SK-N-SH treated with all-trans-retinoic acid at 6 μM for 48 hours (cell line): Measurements from ENCODE around the gene RIPOR2.

Experiments used
- ATAC-seq: fragments of 200-7000 bp; cut with Tn5 transposase; 3 replicates; pipeline ENCODE4 v1.9.1; 2020; ENCODE audit warnings: mild to moderate bottlenecking, moderate library complexity
- ARNTL ChIP-seq: fragments of 450-650 bp; formaldehyde crosslinking; IDR thresholded peaks from 2 replicates; pipeline ENCODE4 v1.5.0; 2020; ENCODE audit warnings: low read depth, mild to moderate bottlenecking, moderate library complexity, borderline replicate concordance
- BACH2 ChIP-seq: fragments of 250-450 bp; sonication (Bioruptor Pico); IDR thresholded peaks from 2 replicates; pipeline ENCODE4 v1.9.0; 2021; ENCODE audit warnings: mild to moderate bottlenecking, borderline replicate concordance
- CREB5 ChIP-seq: fragments of 250-450 bp; sonication (Bioruptor Pico); IDR thresholded peaks from 2 replicates; pipeline ENCODE4 v1.5.1; 2020; ENCODE audit warnings: low read depth, mild to moderate bottlenecking, moderate library complexity
- CSDC2 ChIP-seq: fragments of 250-450 bp; sonication (Bioruptor Pico); IDR thresholded peaks from 2 replicates; pipeline ENCODE4 v1.5.0; 2020; ENCODE audit warnings: mild to moderate bottlenecking, moderate library complexity
- CSRNP3 ChIP-seq: fragments of 250-450 bp; sonication (Bioruptor Pico); IDR thresholded peaks from 2 replicates; pipeline ENCODE4 v1.5.1; 2021; ENCODE audit warnings: mild to moderate bottlenecking, moderate library complexity
- ESRRG ChIP-seq: fragments of 250-450 bp; sonication (Bioruptor Pico); IDR thresholded peaks from 2 replicates; pipeline ENCODE4 v1.6.1; 2021; ENCODE audit warnings: mild to moderate bottlenecking
- GLIS3 ChIP-seq: fragments of 250-450 bp; sonication (Bioruptor Pico); IDR thresholded peaks from 2 replicates; pipeline ENCODE4 v1.5.0; 2020; ENCODE audit warnings: mild to moderate bottlenecking, moderate library complexity
- ISL1 ChIP-seq: fragments of 250-450 bp; sonication (Bioruptor Pico); IDR thresholded peaks from 2 replicates; pipeline ENCODE4 v2.1.2; 2022; ENCODE audit warnings: mild to moderate bottlenecking, moderate library complexity
- OSR1 ChIP-seq: fragments of 250-450 bp; sonication (Bioruptor Pico); IDR thresholded peaks from 2 replicates; pipeline ENCODE4 v1.8.0; 2022; ENCODE audit warnings: moderate library complexity, mild to moderate bottlenecking, inconsistent platforms
- PATZ1 ChIP-seq: fragments of 250-450 bp; sonication (Bioruptor Pico); IDR thresholded peaks from 2 replicates; pipeline ENCODE4 v1.8.0; 2020; ENCODE audit warnings: mild to moderate bottlenecking, moderate library complexity, borderline replicate concordance
- POU6F1 ChIP-seq: fragments of 250-450 bp; sonication (Bioruptor Pico); IDR thresholded peaks from 2 replicates; pipeline ENCODE4 v1.8.0; 2021; ENCODE audit warnings: low read depth, mild to moderate bottlenecking, moderate library complexity, borderline replicate concordance
- PPARA ChIP-seq: fragments of 250-450 bp; sonication (Bioruptor Pico); IDR thresholded peaks from 2 replicates; pipeline ENCODE4 v1.5.0; 2020; ENCODE audit warnings: mild to moderate bottlenecking, borderline replicate concordance
- RARB ChIP-seq: fragments of 250-450 bp; sonication (Bioruptor Pico); IDR thresholded peaks from 2 replicates; pipeline ENCODE4 v1.8.0; 2021; ENCODE audit warnings: mild to moderate bottlenecking, moderate library complexity
- TSHZ2 ChIP-seq: fragments of 250-450 bp; sonication (Bioruptor Pico); IDR thresholded peaks from 2 replicates; pipeline ENCODE4 v1.5.0; 2020; ENCODE audit warnings: mild to moderate bottlenecking, moderate library complexity
- ZC3H10 ChIP-seq: fragments of 250-450 bp; sonication (Bioruptor Pico); IDR thresholded peaks from 2 replicates; pipeline ENCODE4 v1.5.1; 2021; ENCODE audit warnings: mild to moderate bottlenecking, moderate library complexity
- ZFP3 ChIP-seq: fragments of 250-450 bp; sonication (Bioruptor Pico); IDR thresholded peaks from 2 replicates; pipeline ENCODE4 v1.5.0; 2020; ENCODE audit warnings: mild to moderate bottlenecking, moderate library complexity
- ZFP30 ChIP-seq: fragments of 450-650 bp; formaldehyde crosslinking; IDR thresholded peaks from 2 replicates; pipeline ENCODE4 v1.5.0; 2022; ENCODE audit warnings: mild to moderate bottlenecking, moderate library complexity
- ZNF70 ChIP-seq: fragments of 450-650 bp; formaldehyde crosslinking; IDR thresholded peaks from 2 replicates; pipeline ENCODE4 v1.5.0; 2020; ENCODE audit warnings: mild to moderate bottlenecking, moderate library complexity
- ZNF8 ChIP-seq: fragments of 450-650 bp; formaldehyde crosslinking; IDR thresholded peaks from 2 replicates; pipeline ENCODE4 v1.5.0; 2020; ENCODE audit warnings: mild to moderate bottlenecking, moderate library complexity

The RIPOR2 gene

GRCh38 chr6:24859132-24859531 is 76.6 kb downstream of the RIPOR2 start:
- TF ChIP-seq BACH2 (CRISPR knock-in tag) (no peak), PPARA (CRISPR knock-in tag) (no peak), ZNF8 (CRISPR knock-in tag) (no peak), OSR1 (CRISPR knock-in tag) (no peak), POU6F1 (no peak), ISL1 (CRISPR knock-in tag) (no peak), TSHZ2 (CRISPR knock-in tag) (no peak), RARB (CRISPR knock-in tag) (no peak), CREB5 (CRISPR knock-in tag) (no peak), ARNTL (no peak), CSDC2 (no peak), ZFP3 (CRISPR knock-in tag) (no peak), ZNF70 (CRISPR knock-in tag) (no peak), ZC3H10 (CRISPR knock-in tag) (no peak), CSRNP3 (CRISPR knock-in tag) (no peak), PATZ1 (CRISPR knock-in tag) (no peak), GLIS3 (CRISPR knock-in tag) (no peak), ZFP30 (CRISPR knock-in tag) (no peak)
- no peak for ATAC-seq

- no peak for ATAC-seq
These were observed 77.5 kb downstream of the RIPOR2 start for GRCh38 chr6:24858177-24858653.

More at GRCh38 chr6:24858177-24858653, 77.5 kb downstream of the RIPOR2 start:
- TF ChIP-seq OSR1 (CRISPR knock-in tag) (no peak), PPARA (CRISPR knock-in tag) (no peak), RARB (CRISPR knock-in tag) (no peak), ESRRG (CRISPR knock-in tag) (no peak), ZFP30 (CRISPR knock-in tag) (no peak), ZNF8 (CRISPR knock-in tag) (no peak), ZFP3 (CRISPR knock-in tag) (no peak), ISL1 (CRISPR knock-in tag) (no peak), CSRNP3 (CRISPR knock-in tag) (no peak), BACH2 (CRISPR knock-in tag) (no peak)
- TF ChIP-seq, all 23 proteins: peak for 0
